ENCODE measurements around the gene SLC7A7.
"Not testable (repeated sequence)": the region's sequence is repeated elsewhere in the genome, so short reads cannot be mapped to it uniquely, and the experiment has no call there.

The SLC7A7 gene

GRCh38 chr14:22796087-22796707 is 19.0 kb downstream of the SLC7A7 start:
- TF ChIP-seq, protein P1, sequence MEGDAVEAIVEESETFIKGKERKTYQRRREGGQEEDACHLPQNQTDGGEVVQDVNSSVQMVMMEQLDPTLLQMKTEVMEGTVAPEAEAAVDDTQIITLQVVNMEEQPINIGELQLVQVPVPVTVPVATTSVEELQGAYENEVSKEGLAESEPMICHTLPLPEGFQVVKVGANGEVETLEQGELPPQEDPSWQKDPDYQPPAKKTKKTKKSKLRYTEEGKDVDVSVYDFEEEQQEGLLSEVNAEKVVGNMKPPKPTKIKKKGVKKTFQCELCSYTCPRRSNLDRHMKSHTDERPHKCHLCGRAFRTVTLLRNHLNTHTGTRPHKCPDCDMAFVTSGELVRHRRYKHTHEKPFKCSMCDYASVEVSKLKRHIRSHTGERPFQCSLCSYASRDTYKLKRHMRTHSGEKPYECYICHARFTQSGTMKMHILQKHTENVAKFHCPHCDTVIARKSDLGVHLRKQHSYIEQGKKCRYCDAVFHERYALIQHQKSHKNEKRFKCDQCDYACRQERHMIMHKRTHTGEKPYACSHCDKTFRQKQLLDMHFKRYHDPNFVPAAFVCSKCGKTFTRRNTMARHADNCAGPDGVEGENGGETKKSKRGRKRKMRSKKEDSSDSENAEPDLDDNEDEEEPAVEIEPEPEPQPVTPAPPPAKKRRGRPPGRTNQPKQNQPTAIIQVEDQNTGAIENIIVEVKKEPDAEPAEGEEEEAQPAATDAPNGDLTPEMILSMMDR (conservative IDR thresholded peaks at IDR 0.05; ENCODE audit: low read depth, low read length), result no peak
- no peak overlapping the region for H3K4me3 ChIP-seq (ENCODE audit: low read depth, low read length)
- no peak for DNase-seq (ENCODE audit: low read depth)

DNA sequence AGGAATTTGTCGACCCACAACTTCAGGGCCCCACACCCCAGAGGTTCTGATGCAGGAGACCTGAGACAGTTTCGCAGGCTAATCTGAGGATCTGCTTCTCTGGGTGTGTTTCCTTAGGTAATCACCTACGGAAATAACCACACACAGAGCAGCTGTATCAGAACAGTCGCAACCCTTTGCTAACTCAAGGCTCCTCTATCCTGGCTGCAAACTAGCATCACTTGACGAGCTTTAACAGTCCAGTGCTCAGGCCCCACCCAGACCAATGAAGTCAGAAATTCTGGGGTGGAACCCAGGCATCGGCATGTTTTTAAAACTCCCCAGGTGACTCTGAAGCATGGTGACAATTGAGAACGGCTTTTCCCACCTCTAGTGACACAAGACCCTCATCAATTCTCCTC is 20.7 kb downstream of the SLC7A7 start:
- DNase-seq (ENCODE audit: low read depth), result no peak
- TF ChIP-seq, protein P1 (conservative IDR thresholded peaks at IDR 0.05; ENCODE audit: low read depth, low read length), result no peak
- no peak overlapping the region for H3K4me3 ChIP-seq (ENCODE audit: low read depth, low read length)

DNA sequence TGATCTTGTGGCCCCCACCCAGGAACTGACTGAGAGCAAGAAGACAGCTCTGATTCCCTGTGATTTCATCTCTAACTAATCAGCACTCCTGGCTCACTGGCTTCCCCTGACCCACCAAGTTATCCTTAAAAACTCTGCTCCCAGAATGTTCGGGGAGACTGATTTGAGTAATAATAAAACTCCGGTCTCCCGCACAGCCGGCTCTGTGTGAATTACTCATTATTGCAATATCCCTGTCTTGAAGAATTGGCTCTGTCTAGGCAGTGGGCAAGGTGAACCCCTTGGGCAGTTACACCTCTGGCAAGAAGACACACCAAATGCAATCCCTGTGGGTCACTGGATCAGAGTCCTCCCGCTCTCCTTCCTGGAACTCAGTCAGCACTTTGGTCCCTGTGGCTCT is 21.3 kb downstream of the SLC7A7 start:
- H3K4me3 ChIP-seq (ENCODE audit: low read depth, low read length), result no peak overlapping the region
- DNase-seq (ENCODE audit: low read depth), result no peak
- TF ChIP-seq, protein P1 (conservative IDR thresholded peaks at IDR 0.05; ENCODE audit: low read depth, low read length), result no peak

DNA sequence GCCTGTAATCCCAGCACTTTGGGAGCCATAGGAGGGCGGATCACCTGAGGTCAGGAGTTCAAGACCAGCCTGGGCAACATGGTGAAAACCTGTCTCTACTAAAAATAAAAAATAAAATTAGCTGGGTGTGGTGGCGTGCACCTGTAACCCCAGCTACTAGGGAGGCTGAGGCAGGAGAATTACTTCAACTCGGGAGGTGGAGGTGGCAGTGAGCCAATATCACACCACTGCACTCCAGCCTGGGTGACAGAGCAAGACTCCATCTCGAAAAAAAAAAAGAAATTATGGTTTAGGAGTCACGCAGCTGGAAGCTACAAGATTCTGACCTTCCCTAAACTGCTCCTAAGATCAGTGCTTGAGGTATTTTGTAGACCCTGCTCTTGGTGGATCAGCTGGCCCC is 21.7 kb downstream of the SLC7A7 start:
- not testable (repeated sequence) for DNase-seq (ENCODE audit: low read depth)

DNA sequence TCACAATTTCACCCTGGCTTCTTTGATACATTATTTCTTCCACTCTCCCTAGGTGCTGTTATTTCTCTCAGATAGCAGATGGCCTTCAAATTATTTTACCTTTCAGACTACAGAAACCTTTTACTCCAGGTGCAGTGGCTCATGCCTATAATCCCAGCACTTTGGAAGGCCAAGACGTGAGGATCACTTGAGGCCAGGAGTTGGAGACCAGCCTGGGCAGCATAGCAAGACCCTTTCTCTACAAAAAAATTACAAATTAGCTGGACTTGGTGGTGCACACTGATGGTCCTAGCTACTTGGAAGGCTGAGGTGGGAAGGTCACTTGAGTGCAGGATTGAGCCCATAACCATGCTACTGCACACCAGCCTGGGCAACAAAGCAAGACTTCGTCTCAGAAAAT is 23.1 kb downstream of the SLC7A7 start:
- no peak for DNase-seq (ENCODE audit: low read depth)
- TF ChIP-seq, protein P1 (conservative IDR thresholded peaks at IDR 0.05; ENCODE audit: low read depth, low read length), result no peak
- no peak overlapping the region for H3K4me3 ChIP-seq (ENCODE audit: low read depth, low read length)

More for the DNA sequence above, 21.7 kb downstream of the SLC7A7 start:
- not testable (repeated sequence) for H3K4me3 ChIP-seq (ENCODE audit: low read depth, low read length)

DNA sequence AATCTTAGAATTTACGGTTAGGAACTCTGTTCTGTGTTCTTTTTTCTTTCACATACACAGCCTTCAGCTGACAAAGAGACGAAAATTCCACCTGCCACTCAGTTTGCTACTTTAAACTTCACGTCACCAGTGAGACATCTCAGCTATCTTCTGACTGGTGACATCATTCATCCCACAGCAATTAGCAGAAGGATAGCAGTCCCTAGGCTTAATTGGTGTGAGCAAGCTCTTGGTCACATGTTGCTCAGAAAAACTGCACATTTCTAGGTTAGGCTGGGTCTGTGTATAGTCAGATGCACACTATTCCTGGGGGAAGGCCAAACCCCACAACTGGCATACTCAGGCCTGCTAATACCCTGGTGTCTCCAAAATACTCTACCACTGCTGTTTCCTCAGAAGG is 23.9 kb downstream of the SLC7A7 start:
- peak; percentile 60 for DNase-seq (ENCODE audit: low read depth)
- TF ChIP-seq, protein P1 (conservative IDR thresholded peaks at IDR 0.05; ENCODE audit: low read depth, low read length), result no peak

GRCh38 chr14:22786685-22787084 is 28.6 kb downstream of the SLC7A7 start:
- DNase-seq (ENCODE audit: low read depth), result no peak
- no peak overlapping the region for H3K4me3 ChIP-seq (ENCODE audit: low read depth, low read length)

More for the DNA sequence above, 23.9 kb downstream of the SLC7A7 start:
- no peak overlapping the region for H3K4me3 ChIP-seq (ENCODE audit: low read depth, low read length)

More at GRCh38 chr14:22786685-22787084, 28.6 kb downstream of the SLC7A7 start:
- TF ChIP-seq, protein P1 (conservative IDR thresholded peaks at IDR 0.05; ENCODE audit: low read depth, low read length), result no peak
